Measurements from ENCODE around the gene GET4.
A peak's percentile ranks its signal among the peaks of the same experiment; 100 is the strongest.

The GET4 gene

DNA sequence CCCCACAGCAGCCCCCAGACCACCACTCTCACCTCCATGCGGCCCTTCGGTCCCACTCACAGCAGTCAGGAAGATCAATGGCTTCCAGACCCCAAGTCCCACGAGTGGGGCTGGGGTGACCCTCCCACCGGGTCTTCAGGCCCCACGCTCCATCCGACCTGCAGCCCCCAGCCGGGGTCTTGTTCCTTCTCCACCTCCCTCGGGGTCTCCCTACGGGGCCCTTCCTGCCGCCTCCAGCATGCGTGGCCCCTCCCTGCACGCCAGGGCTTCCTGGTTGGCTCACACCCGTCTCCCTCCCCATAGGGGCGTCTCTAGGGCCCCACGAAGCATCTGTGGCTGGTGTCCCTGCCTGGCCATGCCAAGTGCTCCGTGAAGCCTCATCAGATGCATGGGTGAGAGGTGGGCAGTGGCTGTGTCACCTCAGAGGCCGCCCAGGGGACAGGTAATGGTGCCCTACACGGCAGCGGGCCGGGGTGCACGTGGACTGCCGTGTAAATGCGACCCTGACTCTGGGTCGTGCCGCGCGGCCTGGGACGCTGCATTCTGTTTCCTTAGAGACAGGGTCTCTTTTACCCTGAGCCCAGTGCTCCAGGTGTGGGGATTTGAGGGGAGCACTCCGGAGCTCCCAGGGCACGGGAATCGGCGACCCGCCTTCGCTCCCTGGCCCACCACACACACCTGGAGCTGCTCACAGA, 58.3 kb downstream of the GET4 start:
- H3K4me3 ChIP-seq (ENCODE audit: low read depth, low read length), result no peak overlapping the region

DNA sequence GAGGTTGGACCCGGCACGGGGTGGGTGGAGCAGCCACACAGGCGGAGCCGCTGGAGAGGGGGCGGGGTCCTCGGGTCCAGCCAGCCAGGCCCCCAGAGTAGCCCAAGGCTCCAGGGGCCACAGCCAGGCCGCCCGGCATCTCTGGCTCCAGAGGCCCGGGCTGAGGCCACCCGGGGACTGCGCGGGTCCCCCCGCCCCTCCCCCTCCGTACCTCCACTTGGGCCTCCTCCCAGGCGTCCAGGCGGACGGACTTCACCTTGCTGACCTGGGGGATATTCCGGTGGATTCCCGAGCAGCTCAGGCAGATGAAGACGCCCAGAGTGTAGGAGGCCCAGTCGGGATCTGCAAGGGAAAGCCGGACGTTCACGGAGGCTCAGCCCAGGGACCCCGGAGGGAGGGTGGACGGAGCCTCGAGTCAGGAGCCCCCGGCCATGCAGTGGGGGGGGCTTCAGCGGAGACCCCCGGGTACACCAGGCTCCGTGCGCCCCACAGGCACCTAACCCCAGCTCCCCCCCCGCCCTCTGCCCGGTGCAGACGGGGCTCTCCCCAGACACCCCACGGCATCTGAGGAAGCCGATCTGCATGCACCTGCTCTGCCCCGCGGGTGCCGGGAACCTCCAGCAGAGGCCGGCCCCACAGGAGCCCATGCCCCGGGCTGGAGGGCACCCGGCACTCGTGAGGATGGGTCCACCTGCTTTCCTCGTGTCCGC, 59.0 kb downstream of the GET4 start:
- DNase-seq (ENCODE audit: low read depth), result no peak
- no peak overlapping the region for H3K4me3 ChIP-seq (ENCODE audit: low read depth, low read length)
- TF ChIP-seq POLR2A (IDR thresholded peaks at IDR 0.05; ENCODE audit: extremely low read depth, insufficient read length), result no peak
- no peak for TF ChIP-seq MYC (IDR thresholded peaks at IDR 0.05; ENCODE audit: low read depth, low read length)
- TF ChIP-seq, protein P1, sequence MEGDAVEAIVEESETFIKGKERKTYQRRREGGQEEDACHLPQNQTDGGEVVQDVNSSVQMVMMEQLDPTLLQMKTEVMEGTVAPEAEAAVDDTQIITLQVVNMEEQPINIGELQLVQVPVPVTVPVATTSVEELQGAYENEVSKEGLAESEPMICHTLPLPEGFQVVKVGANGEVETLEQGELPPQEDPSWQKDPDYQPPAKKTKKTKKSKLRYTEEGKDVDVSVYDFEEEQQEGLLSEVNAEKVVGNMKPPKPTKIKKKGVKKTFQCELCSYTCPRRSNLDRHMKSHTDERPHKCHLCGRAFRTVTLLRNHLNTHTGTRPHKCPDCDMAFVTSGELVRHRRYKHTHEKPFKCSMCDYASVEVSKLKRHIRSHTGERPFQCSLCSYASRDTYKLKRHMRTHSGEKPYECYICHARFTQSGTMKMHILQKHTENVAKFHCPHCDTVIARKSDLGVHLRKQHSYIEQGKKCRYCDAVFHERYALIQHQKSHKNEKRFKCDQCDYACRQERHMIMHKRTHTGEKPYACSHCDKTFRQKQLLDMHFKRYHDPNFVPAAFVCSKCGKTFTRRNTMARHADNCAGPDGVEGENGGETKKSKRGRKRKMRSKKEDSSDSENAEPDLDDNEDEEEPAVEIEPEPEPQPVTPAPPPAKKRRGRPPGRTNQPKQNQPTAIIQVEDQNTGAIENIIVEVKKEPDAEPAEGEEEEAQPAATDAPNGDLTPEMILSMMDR (IDR thresholded peaks at IDR 0.05; ENCODE audit: low read depth, low read length), result no peak

More for the DNA sequence above, 58.3 kb downstream of the GET4 start:
- no peak for TF ChIP-seq POLR2A (IDR thresholded peaks at IDR 0.05; ENCODE audit: extremely low read depth, insufficient read length)
- no peak for DNase-seq (ENCODE audit: low read depth)

DNA sequence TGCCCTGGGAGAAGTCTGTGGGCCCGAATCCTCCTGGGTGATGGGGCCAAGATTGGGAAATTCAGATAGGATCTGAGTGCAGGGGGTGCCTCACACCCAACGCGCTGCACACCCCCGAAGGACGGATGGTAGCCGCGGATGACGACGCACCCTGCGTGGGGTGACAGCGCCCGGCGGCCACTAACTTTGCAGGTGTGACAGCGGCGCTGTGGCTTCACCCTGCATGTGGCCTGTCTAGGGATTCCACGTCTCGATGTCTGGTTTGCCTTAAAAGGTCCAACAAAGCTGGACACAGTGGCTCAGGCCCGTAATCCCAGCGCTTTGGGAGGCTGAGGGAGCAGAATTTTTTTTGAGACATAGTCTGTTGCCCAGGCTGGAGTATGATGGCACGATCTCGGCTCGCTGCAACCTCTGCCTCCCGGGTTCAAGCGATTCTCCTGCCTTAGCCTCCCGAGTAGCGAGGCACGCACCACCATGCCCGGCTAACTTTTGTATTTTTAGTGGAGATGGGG, 59.6 kb downstream of the GET4 start:
- no peak for DNase-seq (ENCODE audit: low read depth)
- TF ChIP-seq POLR2A (IDR thresholded peaks at IDR 0.05; ENCODE audit: extremely low read depth, insufficient read length), result no peak
- TF ChIP-seq MYC (IDR thresholded peaks at IDR 0.05; ENCODE audit: low read depth, low read length), result no peak
- TF ChIP-seq, protein P2, sequence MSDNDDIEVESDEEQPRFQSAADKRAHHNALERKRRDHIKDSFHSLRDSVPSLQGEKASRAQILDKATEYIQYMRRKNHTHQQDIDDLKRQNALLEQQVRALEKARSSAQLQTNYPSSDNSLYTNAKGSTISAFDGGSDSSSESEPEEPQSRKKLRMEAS (IDR thresholded peaks at IDR 0.05; ENCODE audit: low read depth, low read length), result no peak
- TF ChIP-seq, protein P1 (IDR thresholded peaks at IDR 0.05; ENCODE audit: low read depth, low read length), result no peak

DNA sequence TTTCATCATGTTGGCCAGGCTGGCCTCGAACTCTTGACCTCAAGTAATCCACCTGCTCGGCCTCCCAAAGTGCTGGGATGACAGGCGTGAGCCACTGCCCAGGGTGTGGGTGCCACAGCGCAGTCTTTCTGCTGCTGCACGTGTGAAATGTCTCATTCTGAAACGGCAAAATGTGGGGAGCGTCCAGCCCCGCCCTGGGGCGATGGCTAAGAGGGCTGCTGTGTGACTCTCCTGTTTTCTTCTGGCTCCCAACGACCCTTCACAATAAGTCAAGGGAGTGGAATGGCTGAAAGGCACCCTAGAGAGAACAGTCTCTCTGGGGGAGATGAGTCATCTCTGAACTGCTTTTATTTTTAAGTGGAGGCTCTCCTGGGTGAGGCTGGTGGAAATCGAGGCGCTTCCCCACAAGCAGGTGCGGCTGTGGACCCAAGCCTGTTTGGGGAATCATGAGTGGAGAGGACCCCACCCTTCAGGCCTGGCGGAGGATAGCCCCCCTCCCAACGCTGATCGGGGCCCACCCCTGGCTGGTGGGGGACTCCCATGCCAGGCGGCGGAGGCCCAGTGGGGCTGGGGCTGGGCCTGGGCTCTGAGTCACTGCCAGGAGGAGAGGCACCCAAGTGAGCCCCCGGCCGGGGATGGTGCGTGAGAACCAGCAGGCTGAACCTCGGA, 60.2 kb downstream of the GET4 start:
- TF ChIP-seq, protein P1 (IDR thresholded peaks at IDR 0.05; ENCODE audit: low read depth, low read length), result no peak
- TF ChIP-seq, protein P2 (IDR thresholded peaks at IDR 0.05; ENCODE audit: low read depth, low read length), result no peak; the same call in 1 of the 2 replicates
- no peak for TF ChIP-seq POLR2A (IDR thresholded peaks at IDR 0.05; ENCODE audit: extremely low read depth, insufficient read length)
- no peak for TF ChIP-seq MYC (IDR thresholded peaks at IDR 0.05; ENCODE audit: low read depth, low read length)
- no peak overlapping the region for H3K4me3 ChIP-seq (ENCODE audit: low read depth, low read length)
- DNase-seq (ENCODE audit: low read depth), result peak; percentile 94

More for the DNA sequence above, 59.6 kb downstream of the GET4 start:
- H3K4me3 ChIP-seq (ENCODE audit: low read depth, low read length), result no peak overlapping the region

DNA sequence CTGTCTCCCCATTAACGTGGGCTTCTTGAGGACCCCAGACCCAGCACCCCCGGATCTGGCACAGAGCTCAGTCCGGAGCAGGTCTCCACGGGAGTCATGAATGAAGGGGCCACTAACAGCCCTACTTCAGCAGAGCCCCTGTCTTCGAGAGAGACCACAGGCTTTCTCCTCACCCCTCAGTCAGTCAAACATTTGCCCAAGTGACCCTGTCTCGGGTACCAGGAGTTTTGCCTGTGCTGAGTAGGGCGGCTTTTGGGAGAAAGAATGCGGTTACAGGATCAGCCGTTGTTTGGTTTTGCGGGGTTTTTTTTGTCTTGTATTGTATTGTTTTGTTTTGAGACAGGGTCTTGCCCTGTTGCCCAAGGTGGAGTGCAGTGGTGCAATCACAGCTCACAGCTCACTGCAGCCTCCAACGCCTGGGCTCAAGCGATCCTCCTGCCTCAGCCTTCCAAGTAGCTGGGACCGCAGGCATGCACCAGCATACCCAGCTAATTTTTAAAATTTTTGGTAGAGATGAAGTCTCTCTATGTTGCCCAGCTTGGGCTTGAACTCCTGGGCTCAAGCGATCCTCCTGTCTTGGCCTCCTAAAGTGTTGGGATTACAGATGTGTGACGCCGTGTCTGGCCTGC, 61.6 kb downstream of the GET4 start:
- peak; percentile 35 for DNase-seq (ENCODE audit: low read depth)
- H3K4me3 ChIP-seq (ENCODE audit: low read depth, low read length), result no peak overlapping the region
- TF ChIP-seq, protein P2 (IDR thresholded peaks at IDR 0.05; ENCODE audit: low read depth, low read length), result no peak
- TF ChIP-seq MYC (IDR thresholded peaks at IDR 0.05; ENCODE audit: low read depth, low read length) (no peak), POLR2A (IDR thresholded peaks at IDR 0.05; ENCODE audit: extremely low read depth, insufficient read length) (no peak)
- TF ChIP-seq, protein P1 (IDR thresholded peaks at IDR 0.05; ENCODE audit: low read depth, low read length), result no peak
